GM12801 (cell line): ENCODE results near the gene NAV2.

ENCODE experiments used
- TF ChIP-seq, protein P1 (sequence below): IDR thresholded peaks from one replicate; pipeline ENCODE4 v1.5.1; 2011; ENCODE audit warnings: control low read depth; ENCODE audit not compliant: insufficient read length; ENCODE audit errors: extremely low read depth

The NAV2 gene

DNA sequence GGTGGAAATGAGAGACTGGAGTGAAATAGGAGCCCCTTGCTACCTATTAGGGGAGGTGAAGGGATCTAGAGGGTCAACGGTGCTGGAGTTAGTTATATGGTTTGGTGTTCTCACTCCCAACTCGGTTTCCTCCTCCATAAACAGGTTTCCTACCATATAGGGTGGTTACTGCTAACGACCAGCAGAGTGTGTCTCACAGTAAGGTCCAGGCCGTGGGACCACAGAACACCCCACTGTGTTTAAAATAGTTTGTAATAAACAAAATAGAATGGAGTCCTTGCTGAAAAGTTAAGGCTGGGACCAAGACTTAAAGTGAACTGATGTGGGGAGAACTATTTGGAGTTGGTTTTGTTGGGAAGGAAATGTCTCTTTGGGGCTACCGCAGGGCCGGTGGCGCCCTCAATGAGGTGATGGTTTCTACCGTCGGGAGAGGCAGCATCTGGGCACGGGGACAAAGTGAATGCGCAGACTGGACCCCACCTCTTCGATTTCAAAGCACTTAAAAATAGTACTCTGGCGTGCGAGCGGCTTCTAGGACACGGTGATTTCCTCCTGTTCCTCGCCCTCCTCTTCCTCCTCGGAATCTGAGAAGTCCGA lies 443.1 kb downstream of the NAV2 start:
- TF ChIP-seq, protein P1, sequence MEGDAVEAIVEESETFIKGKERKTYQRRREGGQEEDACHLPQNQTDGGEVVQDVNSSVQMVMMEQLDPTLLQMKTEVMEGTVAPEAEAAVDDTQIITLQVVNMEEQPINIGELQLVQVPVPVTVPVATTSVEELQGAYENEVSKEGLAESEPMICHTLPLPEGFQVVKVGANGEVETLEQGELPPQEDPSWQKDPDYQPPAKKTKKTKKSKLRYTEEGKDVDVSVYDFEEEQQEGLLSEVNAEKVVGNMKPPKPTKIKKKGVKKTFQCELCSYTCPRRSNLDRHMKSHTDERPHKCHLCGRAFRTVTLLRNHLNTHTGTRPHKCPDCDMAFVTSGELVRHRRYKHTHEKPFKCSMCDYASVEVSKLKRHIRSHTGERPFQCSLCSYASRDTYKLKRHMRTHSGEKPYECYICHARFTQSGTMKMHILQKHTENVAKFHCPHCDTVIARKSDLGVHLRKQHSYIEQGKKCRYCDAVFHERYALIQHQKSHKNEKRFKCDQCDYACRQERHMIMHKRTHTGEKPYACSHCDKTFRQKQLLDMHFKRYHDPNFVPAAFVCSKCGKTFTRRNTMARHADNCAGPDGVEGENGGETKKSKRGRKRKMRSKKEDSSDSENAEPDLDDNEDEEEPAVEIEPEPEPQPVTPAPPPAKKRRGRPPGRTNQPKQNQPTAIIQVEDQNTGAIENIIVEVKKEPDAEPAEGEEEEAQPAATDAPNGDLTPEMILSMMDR: no peak

DNA sequence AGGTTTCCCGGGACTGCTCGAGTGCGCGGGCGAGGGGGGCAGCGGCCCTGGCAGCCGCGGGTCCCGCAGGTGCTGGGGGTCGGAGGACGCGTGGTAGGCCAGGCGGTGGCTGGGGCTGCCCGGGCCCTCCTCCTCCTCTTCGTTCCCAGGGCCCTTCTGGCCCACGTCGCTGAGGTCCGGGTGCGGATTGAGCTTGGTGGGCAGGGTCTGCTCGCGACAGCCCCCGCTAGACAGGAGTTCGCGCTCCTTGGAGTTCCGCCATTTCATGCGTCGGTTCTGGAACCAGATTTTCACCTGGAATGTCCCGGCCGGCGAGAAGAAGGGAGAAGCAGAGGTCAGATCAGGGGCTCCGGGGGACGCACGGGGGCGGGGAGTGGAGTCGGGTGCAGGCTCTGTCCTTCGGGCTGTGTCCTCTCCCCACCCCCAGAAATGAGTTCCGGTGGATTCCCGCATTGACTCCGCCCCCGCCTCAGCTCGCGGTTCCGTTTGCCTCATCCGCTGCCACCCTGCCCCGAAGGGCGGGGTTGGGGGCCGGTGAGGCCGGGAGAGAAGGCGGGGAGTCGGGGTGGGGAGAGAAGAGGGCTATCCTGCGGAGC lies 443.7 kb downstream of the NAV2 start:
- TF ChIP-seq, protein P1: no peak

- TF ChIP-seq, protein P1: no peak
Measured at GRCh38 chr11:20156876-20157613, 444.4 kb downstream of the NAV2 start.

- TF ChIP-seq, protein P1: no peak
Measured at GRCh38 chr11:20157728-20158127, 445.1 kb downstream of the NAV2 start.

GRCh38 chr11:20158597-20159257 lies 446.1 kb downstream of the NAV2 start:
- TF ChIP-seq, protein P1: no peak

DNA sequence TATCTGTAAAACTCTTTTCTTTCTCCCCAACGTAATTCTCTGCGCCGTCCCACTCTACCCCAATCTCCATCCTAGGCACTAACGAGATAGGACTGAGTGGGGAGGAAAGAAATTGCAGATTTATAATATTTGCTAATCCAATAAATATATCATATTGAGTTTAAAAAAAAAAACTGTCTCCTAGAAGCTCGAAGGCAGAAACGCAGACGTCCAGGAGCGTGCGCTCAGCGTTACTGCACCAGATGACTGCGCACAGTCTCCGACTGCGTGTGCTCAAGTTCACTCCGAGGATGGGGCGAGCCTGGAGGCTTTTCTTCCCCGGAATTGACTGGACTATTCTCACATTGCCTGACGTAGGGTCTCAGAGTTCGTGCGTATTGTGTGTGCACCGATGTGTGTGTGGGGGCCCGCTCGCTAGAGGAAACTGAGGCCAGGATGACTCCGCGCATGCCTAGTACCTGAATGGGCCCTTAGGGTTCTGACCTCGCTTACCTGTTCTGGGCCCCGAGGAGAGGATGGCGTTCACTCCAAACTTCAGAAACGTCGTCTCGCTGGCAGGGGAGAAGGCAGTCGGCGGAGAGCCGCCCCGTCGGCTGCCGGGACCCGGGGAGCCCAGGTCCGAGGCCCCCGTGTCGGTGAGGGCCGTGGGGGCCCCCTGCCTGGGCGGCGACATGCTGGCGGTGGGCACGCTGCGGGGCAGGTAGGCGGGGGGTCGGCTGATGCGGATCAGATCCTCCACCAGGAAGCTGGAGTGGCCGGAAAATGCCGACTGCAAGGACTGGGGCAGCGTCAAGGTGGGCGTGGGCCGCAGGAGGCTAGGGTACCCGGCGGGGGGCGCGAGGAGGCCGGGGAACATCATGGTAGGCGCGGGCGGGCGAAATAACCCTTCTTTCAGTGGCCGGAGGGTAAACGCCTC lies 447.1 kb downstream of the NAV2 start:
- TF ChIP-seq, protein P1: no peak
